LNCaP clone FGC (cell line): ENCODE measurements around the gene PRXL2B.

Source experiments
- DNase-seq: peaks from one replicate; pipeline ENCODE4 v3.0.0-alpha.2; 2011; ENCODE audit warnings: low read depth
- H3K4me3 ChIP-seq: 2 replicates; pipeline ENCODE4 v1.5.1; 2011; ENCODE audit warnings: mild to moderate bottlenecking, low read depth, low read length, control low read depth
- TF ChIP-seq, protein P1 (sequence below): IDR thresholded peaks from 2 replicates; pipeline ENCODE4 v1.5.1; 2012; ENCODE audit warnings: mild to moderate bottlenecking; ENCODE audit not compliant: control insufficient read depth, insufficient read depth; ENCODE audit errors: extremely low read depth

PRXL2B gene

DNA sequence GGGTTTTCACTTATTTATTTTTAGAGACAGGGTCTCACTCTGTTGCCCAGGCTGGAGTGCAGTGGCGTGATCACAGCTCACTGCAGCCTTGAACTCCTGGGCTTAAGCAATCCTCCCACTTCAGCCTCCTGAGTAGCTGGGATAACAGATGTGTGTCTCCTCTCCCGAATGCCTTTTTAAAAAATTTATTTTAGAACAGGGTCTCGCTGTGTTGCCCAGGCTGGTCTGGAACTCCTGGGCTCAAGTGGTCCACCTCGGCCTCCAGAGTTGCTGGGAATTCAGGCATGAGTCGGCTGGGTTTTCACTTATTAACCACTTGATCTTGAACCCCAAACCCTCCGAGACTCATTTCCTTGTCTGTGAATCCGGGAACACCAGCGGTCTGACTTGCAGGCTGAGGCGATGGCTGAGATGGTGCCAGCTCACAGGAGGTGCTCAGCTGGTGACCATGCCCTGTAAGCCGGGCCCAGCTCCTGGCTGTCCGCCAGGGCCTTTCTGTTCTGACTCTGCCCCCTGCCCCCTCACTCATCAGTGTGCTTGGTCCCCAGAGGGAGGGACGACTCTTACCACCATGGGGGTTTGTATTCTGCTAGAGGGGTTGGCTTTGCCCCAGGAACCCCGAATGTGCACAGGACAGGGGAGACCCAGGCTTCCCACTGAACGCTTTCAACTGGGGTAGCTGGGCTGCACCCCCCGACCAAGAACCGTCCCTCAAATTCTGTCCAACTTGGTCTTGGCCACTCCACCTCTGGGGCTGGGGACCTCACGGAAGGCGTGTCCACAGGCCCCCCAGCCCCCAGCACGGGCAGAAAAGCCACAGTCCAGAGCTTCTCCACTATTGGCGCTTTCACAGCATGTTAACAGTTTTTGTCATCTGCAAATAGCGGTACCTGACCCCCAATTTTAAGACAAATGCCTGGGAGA lies 23.7 kb downstream of the PRXL2B start:
- H3K4me3 ChIP-seq: no peak overlapping the region
- no peak for DNase-seq
- TF ChIP-seq, protein P1, sequence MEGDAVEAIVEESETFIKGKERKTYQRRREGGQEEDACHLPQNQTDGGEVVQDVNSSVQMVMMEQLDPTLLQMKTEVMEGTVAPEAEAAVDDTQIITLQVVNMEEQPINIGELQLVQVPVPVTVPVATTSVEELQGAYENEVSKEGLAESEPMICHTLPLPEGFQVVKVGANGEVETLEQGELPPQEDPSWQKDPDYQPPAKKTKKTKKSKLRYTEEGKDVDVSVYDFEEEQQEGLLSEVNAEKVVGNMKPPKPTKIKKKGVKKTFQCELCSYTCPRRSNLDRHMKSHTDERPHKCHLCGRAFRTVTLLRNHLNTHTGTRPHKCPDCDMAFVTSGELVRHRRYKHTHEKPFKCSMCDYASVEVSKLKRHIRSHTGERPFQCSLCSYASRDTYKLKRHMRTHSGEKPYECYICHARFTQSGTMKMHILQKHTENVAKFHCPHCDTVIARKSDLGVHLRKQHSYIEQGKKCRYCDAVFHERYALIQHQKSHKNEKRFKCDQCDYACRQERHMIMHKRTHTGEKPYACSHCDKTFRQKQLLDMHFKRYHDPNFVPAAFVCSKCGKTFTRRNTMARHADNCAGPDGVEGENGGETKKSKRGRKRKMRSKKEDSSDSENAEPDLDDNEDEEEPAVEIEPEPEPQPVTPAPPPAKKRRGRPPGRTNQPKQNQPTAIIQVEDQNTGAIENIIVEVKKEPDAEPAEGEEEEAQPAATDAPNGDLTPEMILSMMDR: no peak

DNA sequence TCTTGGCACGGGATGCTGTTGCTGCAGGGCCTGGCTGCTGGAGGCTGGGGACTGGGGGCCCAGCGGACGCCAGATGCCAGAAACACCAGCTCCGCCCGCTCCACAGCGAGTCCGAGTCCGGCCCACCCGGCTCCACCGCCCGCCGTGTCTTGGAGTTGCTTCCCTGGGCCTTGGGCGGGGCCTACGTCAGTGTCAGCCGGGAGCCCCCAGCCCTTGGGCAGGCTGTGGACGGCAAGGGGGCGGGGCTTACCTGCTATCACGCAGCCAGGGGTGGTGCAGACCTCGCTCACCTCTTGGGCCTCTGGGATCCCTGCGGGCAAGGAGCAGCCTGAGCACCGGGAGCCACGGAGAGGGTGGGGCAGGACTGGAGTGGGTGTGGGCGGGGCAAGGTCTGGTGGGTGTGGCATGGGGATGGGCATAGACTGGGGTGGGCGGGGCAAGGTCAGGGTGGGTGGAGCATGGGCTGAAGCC lies 24.5 kb downstream of the PRXL2B start:
- no peak overlapping the region for H3K4me3 ChIP-seq
- TF ChIP-seq, protein P1: no peak
- DNase-seq: no peak

DNA sequence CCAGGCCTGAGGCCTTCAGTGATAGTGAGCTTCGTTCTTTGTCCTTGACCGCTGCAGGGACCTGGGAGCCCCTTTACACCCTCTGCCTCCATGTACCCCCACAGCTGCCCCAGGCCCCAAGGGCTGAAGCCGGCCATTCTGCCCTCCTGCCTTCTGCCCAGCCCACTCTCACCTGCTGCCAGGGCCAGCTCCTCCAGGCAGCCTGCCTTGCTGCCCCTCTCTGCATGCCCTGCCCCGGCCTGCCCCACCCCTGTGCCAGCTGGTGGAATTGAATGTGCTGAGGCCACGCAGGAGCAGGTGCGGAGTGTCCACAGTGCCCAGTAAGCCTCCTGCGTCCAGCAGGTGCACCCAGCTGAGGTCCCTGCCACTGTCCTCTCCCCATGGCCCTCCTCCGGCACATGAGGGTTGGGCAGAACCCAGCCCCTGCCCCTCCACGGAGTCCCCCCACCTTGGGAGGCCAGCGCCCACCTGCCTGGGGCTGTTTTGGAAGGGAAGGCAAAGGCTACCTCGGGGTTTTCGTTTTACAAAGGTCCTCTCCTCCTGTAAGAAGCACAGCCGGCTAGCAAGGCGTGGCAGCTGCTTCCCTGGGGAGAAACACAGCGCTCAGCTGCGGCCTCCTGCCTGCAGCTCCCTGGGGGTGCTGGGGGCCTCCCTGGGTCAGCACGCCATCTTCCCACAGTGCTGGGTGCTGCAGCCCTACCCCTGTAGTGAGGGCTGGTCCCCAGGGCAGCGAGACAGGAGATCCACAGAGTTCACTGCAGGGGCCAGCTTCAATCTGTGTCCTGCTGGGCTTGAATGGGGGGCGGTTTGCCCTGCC lies 25.3 kb downstream of the PRXL2B start:
- DNase-seq: no peak
- TF ChIP-seq, protein P1: no peak
- H3K4me3 ChIP-seq: no peak overlapping the region

DNA sequence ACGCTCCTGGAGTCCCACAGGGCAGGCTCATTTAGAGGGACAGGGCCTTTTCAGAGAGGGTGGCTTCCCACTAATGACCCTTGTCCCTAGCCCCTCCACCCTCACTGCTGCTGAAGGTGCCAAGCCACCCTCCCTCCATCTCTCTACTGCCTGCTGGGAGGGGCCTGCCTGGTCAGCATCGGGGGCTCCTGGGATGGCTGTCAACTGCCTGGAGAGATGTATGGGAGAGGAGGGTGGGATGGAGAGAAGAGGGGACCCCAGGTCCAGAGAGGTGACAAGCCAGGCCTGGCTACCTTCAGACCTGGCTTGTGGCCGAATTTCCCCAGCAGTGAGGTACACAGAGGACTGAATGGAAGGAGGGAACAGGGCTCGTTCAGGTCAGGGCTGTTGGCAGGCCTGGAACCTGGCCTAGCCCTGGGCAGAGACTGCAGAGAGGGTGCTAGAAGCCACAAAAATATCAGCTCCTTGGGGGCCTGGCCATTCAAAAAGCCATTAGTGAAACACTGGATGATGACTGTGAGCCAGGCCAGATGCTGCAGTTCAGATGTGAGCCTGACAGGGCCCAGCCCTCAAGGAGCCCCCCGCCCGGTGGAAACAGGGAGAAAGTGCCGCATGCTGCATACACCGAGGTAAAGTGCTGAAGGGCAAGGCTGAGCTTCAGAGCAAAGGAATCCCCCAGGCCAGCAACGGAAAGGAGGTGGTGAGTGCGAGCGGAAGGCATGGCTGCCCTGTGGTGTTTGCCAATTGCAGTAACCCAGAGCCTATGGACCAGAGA lies 26.2 kb downstream of the PRXL2B start:
- TF ChIP-seq, protein P1: no peak
- no peak for DNase-seq
- no peak overlapping the region for H3K4me3 ChIP-seq

DNA sequence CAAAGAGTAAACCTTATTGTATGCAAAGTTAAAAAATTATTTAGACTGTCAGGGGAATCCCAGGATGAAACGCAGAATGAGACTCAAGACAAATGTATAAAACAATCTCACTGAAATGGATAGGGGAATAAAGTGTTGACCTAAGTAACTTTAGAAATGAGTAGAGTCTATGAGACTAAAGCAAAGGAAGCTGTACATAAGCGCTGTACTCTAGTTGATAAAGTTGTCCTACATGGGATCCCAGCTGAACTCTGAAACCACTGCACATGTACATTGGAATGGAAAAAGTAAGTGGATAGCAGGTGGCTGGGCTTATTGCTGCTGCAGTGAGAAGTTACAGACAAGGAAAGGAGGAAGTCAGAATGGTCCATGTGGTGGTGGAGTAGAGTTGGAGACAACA lies 27.6 kb downstream of the PRXL2B start:
- DNase-seq: no peak
- TF ChIP-seq, protein P1: no peak
- H3K4me3 ChIP-seq: no peak overlapping the region

DNA sequence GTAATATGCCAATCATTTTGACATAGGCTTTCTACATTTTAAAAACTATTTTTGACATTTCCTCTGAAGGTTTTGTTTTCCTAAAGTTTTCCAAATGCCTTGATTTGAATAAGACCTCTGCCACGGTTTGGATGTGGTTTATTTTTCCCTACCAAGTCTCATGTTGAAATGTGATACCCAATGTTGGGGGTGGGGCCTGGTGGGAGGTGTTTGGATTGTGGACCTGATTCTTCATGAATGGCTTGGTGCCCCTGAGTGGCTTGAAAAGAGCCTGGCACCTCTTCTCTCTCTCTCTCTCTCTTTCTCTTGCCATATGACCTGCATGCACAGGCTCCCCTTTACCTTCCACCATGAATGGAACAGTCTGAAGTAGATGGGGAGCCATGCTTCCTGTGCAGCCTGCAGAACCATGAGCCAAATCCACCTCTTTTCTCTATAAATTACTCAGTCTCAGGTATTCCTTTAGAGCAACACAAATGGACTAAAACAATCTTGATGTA lies 31.4 kb downstream of the PRXL2B start:
- TF ChIP-seq, protein P1: no peak
- DNase-seq: no peak
- no peak overlapping the region for H3K4me3 ChIP-seq
